NCI-H2029 treated with DMSO at 0.1 percent for 48 hours (cell line): ENCODE results near the gene GCK.

ENCODE experiments used
- DNase-seq: peaks from one replicate; lab custom pipeline; 2025; lab: John Stamatoyannopoulos, UW

The GCK gene

DNA sequence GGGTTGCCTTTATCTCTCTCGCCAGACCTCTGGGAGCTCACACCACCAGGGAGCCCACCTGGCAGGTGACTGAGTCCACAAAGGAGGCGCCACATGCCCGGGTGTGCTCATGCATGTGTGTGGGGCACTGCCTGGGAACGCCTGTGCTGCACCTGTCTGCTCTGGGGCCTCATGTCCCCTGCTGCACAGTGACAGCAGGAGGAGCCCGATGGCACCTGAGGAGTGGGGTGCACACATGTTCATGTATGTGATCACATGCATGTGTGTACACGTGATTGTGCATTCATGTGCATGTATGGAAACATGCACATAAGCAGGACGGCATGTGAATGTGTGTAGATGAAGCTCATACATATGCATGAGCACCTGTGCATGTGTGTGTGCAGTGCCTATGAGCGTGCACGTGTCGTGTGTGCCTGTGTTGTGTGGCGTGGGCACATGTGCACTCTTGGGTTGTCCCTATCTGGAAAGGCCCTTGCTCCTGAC, 33.6 kb upstream of the GCK start:
- no peak for DNase-seq

DNA sequence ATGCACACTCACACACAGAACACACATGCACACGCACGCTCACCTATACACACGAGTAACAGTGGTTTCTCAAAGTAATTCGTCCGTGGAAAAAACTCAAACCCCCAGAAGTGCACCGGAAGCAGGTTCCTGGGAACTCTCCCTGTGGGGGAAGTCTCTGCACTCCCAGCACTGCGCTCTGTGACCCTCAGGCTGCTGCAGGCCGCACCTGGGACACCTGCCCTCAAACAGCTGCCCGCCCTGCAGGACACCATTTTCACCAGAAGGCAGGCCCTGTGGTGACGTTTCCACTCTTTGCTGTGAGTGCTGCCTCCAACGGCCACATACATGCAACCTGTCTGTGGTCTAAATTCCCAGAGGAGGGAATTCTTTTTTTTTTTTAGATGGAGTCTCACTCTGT, 32.8 kb upstream of the GCK start:
- no peak for DNase-seq

DNA sequence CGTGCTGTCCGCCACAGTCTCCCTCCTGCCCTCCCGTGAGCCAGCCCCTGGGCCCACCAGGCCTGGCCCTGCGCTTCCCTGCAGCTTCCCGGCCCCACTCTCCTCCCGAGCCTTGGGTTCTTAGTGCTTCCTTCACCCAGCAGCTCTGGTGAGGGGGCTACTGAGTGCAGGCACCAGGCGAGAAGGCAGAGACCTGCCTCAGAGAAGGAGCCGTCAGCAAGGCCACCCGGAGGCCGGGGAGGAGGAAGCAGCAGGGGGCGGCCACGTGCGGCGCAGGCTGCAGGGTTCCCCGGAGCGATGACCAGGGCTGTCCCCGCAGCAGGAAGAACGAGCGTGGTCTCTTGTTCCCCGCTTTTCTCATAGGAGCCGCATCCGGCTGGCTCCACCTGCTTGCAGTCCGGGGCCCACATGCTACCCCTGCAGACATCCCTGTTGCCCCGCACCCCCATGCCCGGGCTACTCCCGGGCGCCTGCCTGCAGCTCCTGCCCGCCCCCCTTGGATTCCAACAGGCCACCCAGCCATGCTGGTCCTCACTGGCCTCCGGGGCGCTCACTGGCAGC, 32.1 kb upstream of the GCK start:
- no peak for DNase-seq

DNA sequence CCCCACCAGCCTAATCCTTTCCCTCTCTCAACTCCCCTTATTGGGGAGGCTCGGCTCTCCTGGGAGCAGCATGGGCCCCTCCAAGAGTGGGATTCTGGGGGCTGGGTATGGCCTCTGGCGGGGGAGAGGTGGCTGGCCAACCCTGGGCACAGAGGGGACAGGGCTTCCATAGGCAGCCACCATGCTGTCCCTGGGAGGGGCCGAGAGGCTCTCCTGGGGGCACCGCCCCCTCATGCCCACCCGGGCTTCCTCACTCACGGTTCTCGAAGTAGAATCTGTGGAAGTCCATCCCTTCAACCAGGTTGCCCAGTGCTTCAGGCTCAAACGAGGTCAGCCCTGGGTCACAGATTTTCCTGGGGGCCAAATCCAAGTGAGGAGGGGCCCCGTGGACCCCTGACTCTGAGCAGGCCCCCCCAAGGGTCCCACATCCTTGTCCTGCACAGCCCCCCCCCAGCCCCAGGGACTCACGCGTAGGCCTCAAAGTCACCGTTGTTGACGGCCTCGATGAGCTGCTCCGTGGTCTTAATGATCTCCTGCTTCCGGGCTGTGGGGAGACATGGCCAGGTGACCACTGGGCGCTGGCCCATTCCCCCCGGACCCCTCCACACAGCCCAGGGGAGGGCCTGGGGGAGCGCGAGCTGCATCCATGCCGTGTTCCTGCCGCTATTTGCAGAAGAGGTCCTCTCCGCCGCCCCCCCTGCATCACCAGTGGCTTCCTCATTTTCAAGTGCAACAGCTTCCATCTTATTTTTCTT, 31.3 kb upstream of the GCK start:
- DNase-seq: no peak

DNA sequence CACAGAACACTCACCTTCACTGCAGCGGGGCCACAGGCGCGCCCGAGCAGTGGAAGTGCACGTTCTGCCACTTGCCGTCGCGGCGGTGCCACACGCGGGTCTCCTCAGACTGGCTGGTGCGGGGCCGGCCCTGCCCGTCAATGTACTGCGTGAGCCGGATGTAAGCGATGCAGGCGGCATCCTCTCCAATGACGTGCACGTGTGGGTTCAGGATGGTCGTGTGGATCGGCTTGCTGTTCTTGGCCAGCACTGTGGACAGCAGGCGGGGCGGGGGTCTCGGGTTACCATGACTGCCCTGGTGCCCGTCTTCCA, 30.8 kb upstream of the GCK start:
- DNase-seq: no peak

DNA sequence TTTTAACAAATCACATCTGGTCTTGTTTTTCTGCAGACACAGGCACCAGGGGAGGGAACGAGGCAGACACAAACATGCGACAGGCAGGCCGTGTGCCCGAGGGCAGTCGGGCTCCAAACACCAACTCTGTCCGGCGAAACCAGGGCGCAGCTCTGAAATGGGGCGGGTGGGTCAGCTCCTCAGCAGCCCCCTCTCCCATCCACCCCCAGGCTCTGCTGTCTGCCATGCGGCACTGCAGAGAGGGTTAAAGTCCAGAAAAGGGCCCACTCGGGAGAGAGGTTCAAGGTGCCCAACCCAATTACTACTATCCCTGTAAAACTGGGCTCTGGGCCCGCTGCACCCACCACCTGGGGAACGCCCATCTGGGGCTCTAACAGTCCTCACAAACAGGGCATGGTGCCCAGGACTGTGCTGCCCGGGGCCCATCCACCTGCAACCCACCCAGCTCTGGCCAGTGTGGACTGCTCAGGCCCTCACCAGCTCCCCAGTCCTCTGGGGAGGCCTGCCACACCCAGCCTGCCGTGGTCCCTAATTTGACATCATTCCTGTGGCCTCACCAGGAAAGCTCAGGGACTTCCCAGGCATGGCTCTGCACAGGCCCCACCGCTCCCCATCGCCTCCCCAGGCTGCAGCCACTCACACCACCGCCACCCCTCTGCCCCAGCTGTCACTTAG, 30.3 kb upstream of the GCK start:
- no peak for DNase-seq

DNA sequence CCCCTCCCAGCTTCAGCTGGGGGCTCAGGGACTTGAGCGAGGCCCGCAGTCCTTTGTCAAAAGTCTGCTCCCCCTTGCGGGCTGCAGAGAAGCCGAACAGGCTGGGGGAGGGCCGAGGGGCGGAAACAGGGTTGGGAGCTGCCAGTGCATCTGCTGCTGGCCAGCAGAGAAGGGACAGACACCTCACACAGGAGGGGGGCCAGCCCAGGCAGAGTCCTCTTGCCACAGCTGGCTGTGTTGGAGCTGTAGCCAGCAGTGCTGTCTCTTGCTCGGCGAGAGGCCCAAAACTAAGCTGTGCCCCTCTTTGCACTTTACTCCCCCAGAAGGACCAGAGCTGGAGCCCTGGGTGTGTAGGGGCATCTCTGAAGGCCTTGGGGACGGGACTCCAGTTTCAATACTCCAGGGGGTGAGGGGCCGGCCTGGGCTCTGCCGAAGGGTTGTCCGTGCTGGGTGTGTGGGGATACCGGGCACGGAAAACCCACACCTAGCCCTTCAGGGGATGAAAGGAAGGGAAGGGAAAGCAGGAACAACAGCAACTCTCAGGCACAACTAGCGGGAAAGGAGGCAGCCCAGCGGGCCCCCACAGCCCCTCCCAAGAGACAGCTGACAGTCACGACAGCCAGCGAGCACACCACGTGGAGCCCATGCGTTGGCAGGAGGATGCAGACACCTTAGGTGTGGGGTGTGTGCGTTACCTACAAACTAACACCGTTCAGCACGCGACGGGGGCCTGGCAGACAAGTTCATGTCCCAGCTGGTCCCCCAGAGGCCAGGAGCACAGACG, 29.4 kb upstream of the GCK start:
- no peak for DNase-seq

DNA sequence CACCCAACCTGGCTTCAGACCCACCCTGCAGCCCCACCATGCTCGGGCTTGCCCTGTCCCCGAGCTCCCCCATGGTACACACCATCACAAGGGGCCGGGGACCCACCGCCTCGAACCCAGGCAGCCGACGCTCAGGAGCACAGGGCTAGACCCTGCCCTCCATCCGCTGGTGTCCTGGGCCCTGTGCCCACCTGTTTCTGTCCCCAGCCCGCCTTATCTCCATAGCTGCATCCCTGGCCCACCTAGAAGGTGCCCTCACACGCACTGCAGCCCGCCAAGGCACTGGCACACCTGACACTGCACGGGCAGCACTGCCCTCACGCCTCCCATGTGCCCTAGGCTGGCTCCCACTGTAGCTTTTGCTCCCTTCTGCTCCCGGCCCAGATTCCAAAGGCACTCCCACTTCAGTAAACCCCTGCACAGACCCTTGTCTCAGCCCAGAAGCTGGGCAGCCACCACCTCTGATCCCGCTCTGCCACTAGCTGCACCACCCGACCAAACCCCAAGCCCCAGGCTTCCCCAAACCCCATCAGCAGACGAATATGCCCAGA, 28.7 kb upstream of the GCK start:
- no peak for DNase-seq

DNA sequence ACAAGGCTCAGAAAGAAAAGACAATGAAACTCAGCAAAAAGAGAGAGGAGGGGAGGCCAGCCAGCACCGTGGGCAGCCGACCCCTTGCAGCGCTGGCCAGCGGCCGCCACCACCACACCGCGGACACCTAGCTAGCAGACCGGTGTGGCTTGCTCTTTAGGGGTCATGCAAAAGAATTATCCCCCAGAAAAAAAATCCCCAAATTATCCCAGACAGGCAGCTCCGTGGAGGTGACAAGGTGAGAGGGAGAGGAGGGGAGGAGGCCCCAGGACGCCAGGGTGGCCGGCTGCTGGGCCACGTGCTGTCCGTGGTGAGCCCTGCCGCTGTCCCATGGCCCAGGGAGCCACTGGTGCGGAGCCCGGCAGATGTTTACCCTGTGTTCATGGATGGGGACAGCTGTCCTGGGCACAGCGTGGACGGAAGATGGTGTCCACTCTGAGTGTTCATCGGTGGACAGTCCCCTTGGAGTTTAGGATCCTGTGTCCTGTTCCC, 28.0 kb upstream of the GCK start:
- no peak for DNase-seq

DNA sequence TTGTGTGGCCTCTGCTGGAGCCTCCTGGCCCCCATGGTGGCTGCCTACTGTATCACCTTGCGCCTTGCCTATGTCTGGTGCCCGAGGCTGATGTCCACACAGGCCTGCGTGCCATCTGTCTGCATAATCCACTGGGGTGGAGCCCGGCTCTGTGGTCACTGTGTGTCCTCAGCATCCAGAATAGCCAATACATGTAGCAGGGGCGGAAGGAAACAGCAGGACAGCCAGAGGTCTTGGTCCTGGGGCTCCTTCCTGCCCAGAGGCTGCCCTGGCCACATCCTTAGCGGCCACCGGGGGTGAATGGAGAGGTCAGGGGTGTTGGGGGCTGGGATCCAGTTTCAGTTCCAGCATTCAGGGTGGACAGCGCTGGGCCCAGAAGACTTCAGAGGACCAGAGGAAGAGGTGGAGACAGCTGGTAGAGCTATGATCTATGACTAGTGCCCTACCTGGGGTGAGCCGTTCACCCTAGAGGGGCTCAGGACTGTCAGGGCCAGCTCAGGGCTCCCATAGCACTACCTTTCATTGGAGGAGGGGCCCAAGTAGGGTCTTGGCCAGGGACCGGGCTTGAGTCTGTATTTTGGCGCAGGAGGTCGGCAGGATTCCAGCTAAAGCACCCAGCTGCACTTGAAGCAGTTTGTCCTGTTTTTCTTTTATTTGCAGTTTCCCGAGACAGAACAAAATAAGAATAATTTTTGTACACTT, 27.4 kb upstream of the GCK start:
- no peak for DNase-seq

DNA sequence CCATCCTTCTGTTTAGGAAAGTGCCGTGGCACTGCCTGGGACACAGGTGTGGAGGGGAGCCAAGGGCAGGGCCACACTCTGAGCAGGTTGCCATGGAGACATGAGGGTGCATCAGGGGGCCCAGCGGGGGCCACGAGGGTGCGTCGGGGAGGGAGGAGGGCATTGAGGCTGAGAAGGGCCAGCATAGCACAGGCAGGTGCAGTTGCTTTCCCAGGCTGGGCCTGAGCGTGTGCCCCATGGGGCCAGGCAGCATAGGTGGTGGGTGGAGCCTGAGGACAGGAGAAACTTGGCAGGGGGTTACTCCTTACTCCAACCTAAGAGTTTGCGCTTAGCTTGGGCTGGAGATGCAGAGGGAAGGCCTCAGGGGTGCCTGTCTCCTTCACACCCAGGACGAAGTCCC, 26.8 kb upstream of the GCK start:
- no peak for DNase-seq

DNA sequence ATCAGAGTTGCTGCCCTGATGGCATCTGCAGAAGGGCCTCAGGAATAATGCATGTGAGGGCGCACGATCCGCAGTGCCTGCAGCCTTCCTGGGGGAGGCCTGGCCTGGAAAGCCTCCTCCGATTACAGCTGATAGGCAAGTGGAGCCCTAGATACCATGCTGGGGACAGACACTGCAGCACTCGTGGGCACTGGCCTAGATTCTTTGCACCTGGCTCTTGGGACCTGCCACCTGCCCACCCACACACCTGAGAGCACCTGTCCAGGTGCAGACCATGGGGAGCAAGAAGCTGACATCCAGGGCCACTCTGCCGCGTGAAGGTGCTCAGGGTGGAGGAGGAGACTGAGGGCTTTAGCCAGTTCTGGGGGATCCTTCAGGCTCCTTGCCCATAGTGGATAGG, 26.3 kb upstream of the GCK start:
- DNase-seq: no peak

DNA sequence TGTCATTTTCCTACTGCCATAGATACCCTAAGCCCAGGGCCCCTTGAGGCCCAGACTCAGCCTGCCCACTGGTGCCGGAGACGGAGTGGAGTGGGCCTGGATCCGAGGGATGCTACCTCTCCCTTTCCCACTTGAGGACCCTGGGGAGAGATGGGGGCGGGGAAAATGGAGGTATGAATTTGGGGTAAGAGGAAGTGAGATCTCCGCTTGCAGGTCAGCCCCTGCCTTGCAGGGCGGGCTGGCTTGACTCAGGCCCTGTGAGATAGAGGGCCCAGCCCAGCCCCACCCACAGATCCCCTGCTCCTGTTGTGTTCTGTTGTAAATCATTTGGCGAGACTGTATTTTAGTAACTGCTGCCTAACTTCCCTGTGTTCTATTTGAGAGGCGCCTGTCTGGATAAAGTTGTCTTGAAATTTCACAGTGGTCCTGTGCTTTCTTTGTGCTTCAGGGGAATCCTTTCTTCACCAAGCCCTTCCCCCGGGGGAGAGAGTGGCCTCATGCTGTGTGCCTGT, 24.7 kb upstream of the GCK start:
- DNase-seq: no peak

DNA sequence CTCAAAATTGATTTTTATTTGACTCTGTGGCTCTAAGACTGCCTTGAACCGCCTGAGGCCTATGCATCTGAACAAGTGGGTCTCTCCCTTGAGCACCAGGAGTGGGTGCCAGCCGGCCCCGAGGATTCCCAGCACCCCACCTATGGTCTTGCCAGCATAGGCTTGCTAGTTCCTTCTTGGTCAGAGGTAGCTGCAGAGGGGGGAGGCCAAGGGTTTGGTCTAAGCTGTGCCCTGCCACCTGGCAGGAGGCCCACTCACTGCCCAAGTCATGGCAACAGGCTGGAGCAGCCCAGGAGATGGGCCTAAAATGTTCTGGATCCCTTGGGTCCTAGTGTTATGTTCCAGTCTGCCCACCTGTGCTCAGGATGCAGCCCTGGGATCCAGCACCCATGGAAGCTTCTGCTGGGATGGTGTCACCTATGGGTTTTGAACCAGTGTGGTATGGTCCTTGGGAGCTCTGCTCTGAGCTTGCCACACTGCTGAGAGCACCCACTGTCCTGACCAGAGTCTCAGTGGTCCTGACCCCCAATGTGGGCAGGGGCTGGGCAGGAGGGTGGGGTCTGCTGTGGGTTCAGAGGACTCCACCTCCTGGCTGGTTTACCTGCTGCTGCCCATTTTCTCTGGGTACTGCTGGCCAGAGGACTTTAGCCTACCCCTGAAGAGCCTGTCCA, 24.1 kb upstream of the GCK start:
- no peak for DNase-seq

DNA sequence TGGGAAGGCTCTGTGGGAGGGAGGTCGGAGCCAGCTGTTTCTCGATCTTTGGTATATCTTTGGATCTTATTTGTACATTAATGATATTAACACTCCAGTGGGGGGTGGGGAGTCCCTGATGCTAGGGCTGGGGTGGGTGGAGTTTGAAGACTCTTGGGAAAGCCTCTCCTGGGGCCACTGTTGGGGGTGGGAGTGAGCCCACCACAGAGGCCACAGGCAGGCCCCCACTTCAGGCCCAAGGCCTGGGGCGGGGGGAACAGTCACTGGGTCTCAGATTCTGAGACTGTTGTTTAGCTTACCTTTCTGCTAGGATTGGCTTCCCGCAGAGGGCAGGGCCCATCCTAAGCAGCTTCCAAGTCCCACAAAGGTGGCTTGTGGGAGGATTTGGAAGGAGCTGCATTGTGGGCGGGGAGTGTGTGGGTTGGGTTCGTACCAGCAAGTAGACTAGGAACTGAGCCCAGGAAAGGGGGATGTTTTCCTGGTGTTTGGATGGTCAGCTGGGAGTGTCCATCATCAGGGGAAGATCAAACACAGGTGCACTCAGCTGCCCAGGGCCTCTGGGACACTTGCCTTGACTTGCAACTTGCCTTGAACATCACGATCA, 23.4 kb upstream of the GCK start:
- DNase-seq: no peak

DNA sequence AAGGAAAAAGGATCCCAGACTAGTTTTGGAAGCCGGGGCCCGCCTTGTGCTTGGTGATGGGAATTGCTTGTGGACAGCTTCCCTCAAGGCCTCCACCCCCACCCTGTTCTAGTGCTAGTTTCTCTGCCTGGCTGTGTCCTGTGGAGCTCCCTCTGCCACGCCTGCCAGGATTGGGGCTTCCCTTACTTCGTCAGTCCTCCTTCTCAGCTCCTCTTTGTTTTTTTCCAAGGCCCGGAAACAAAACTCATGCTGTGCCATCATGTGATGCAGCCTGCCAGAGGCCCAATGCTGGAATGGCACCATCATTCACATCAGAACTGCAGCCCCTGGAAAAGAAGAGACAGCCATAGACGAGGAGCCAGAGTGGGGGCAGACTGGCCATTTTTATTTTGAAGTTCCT, 22.8 kb upstream of the GCK start:
- no peak for DNase-seq

DNA sequence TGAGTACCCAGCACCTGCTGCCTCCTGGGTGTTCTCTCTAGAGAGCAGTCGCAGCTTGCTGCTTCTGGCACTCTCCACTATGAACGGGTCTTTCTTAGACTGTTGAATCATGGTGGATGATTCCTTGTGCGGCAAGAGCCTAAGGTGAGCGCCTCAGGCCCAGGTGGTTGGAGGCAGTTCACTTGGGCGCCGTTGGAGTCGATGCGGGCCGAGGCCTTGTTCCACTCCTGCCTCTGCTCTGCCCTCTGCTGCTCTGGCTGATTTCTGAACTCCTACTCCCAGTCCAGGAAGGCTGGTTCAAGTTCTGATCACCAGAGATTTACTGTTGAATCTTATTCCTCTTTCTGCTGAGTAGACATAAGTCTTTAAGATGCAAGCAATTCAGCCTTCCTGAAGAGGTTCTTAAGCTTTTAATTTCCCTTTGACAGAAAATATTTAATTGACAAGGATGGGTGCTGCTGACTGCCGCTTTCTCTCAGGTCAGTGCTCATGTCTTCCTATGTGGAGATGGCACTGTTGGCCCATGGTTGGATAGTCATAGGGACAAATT, 22.0 kb upstream of the GCK start:
- DNase-seq: no peak

DNA sequence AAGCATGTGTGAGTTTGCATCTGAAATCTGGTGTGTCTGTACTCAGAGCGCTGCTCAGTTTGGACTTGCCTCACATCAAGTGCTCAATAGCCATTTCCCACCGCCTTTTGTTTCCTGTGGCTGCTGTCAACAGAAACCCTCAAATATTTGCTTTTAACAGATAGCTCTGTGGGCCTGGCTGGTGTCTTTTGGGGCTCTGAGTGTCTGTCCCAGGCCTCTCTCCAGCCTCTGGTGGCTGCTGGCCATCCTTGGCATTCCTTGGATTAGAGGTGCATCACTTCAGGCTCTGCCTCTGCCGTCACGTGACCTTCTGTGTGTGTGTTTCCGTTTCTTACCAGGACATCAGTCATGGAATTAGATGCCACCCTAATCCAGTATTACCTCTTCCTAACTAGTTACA, 20.9 kb upstream of the GCK start:
- no peak for DNase-seq

DNA sequence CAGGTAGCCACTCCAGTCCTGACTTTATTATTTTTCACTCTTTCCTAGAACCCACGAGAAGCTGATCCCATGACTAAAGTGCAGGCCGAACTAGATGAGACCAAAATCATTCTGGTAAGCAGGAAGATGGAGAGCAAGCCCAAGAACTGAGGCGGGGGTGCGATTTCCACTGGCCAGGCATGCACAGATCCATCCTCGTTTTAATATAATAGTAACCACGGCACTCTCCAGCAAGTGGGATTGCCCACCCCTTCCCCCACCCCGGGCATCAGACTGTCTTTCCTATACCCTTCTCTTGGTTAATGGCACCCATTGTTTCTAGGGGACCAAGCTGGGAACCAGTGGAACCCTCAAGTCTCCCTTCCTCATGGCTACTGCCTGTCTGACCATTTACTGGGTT, 18.8 kb upstream of the GCK start:
- DNase-seq: no peak

DNA sequence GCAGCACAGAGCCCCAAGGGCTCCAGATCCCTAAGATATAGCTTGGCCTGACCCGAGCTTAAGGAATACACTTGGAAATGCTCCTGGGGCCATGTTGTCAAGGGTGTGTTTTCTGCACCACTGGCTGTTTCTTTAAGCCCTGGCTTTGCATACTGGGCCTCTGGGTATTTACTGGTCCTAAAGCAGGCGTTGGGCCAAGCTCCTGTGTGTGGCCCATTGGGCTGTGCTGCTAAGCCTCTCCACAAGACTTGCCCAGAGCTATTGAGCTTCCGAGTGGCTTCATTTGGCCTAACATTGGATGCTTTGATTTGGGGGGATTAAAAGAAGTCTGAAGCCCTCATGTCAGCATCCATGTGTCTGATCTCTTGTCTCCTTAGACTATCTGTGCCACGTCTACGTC, 16.8 kb upstream of the GCK start:
- no peak for DNase-seq
